ENCODE data around the gene PRAC2. TPM values are rescaled to one million over a fixed set of nuclear protein-coding genes. Genes with fewer than 3 reads are reported as not detected.
A peak's percentile ranks its signal among the peaks of the same experiment; 100 is the strongest.

PRAC2 gene
- total and polyA plus RNA-seq, 2 experiments from 2014 or later = not detected

DNA sequence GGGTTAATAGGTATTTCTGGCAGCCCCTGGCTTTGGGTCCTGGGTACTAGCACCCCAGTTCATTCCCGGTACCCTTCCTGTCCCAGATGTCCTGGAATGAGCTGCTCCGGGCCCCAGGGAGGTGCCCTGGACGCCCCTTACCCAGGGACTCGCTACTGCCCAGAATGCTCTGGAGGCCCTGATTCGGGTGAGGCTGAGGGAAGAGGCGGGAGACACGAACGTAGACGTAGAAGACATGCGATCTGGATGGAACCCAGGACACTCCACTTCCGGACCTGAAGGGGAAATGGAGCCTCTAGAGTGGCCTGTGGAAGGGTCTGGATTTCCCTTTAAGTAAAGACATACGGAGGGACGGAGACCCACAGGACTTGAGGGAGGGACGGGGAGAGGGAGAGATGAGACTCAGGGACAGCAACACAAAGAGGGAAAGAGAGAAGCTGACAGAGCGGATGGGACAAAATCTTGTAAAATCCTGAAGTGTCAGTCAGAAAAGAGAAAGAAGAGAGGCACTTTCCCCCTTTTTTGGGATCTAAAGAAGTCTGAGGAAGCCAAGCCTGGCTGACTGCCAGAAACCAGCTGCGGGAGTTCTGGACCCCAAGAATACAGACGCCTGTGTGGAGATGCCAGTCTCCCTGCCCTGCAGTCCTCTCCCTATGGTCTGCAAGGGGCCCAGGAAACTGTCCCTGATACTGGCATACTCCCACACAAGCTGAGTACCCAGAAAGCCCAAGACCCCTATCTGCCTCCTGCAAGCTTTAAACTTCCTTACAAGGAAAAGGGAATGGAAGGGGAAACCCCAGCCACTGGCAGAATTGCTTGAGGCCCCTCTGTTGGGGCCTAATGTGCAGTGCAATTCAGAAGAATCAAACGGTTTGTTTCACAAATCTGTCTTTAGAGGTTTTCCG lies 6.6 kb downstream of the PRAC2 start:
- H3K79me2 ChIP-seq (ENCODE audit: insufficient read depth) = no peaks in the 10 kb centered on the region
- no peaks in the 10 kb centered on the region for H4K20me1 ChIP-seq (ENCODE audit: insufficient read depth)
- no peaks in the 10 kb centered on the region for H3F3A ChIP-seq (ENCODE audit: insufficient read depth)
- peak overlapping the region; percentile 58 for H3K4me2 ChIP-seq (ENCODE audit: unreplicated experiment)
- no peaks in the 10 kb centered on the region for H3K9me3 ChIP-seq (ENCODE audit: low read depth)
- no peaks in the 10 kb centered on the region for H3K4me1 ChIP-seq (ENCODE audit: insufficient read depth)
- in situ Hi-C loops (cut with MboI) = no loop called here
- no peaks in the 10 kb centered on the region for H3K36me3 ChIP-seq (ENCODE audit: low read depth)
- TF ChIP-seq EZH2 (IDR thresholded peaks at IDR 0.05; ENCODE audit: insufficient read depth, poor library complexity, severe bottlenecking) (no peak), EZH2phosphoT487 (IDR thresholded peaks at IDR 0.05; ENCODE audit: insufficient read depth, low read depth) (no peak)
- DNase-seq = no peak
- H2AFZ ChIP-seq = no peak overlapping the region
- no peak overlapping the region for H3K4me3 ChIP-seq
- WGBS, 2 experiments (ENCODE audit: low coverage in 1 of 2, low lambda C conversion rate in 2 of 2, missing lambda C conversion rate in 2 of 2) = 14% methylated on average over 19 of the region's 19 CpGs
- peaks cover 99% of the 10 kb centered on the region for H3K27me3 ChIP-seq (replicated peaks; ENCODE audit: insufficient read depth)
- no peak overlapping the region for H3K27ac ChIP-seq
- no peak overlapping the region for H3K9ac ChIP-seq
- H3K9me2 ChIP-seq (ENCODE audit: insufficient read depth) = no peaks in the 10 kb centered on the region

DNA sequence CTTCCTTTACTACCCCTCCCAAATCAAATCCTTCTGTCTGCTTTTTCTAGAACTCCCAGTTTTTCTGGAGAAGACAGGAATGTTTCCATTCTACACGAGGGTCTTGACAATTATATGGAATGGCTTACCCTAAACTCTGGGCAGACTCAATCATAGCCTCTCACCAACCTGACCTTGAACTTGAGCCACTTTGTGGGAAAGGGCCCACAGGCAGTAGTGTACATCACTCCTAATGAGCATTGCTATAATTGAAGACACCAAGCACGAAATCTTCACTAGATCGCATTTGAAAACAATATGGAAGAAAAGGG lies 7.2 kb downstream of the PRAC2 start:
- DNase-seq = no peak

DNA sequence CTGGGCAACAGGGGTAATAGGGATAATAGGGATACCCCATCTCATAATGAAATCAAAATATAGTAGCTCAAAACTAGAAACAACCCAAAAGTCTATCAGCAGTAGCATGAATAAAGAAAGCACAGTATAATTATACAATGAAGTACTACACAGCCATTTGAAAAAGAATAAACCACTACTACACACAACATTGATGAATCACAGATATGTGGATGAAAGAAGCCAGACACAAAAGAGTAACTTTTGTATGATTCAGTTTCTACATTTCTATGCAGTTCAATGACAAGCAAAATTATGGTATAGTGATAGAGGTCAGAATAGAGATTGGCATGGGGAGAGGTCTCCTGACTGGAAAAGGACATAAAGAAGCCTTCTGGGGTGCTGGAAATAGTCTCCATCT lies 8.4 kb downstream of the PRAC2 start:
- Histone ChIP-seq H3K4me1 (ENCODE audit: insufficient read depth) (no peaks in the 10 kb centered on the region), H4K20me1 (ENCODE audit: insufficient read depth) (no peaks in the 10 kb centered on the region), H3F3A (ENCODE audit: insufficient read depth) (no peaks in the 10 kb centered on the region), H3K4me2 (ENCODE audit: unreplicated experiment) (no peak overlapping the region), H3K27ac (no peak overlapping the region), H2AFZ (no peak overlapping the region), H3K27me3 (replicated peaks; ENCODE audit: insufficient read depth) (peaks cover 99% of the 10 kb centered on the region), H3K4me3 (no peak overlapping the region), H3K36me3 (ENCODE audit: low read depth) (no peaks in the 10 kb centered on the region), H3K9me2 (ENCODE audit: insufficient read depth) (no peaks in the 10 kb centered on the region), H3K79me2 (ENCODE audit: insufficient read depth) (no peaks in the 10 kb centered on the region), H3K9me3 (ENCODE audit: low read depth) (no peaks in the 10 kb centered on the region), H3K9ac (no peak overlapping the region)
- DNase-seq = no peak
- TF ChIP-seq EZH2phosphoT487 (IDR thresholded peaks at IDR 0.05; ENCODE audit: insufficient read depth, low read depth) (no peak), EZH2 (IDR thresholded peaks at IDR 0.05; ENCODE audit: insufficient read depth, poor library complexity, severe bottlenecking) (no peak)
- in situ Hi-C loops (cut with MboI) = no loop called here

More for the DNA sequence above, 7.2 kb downstream of the PRAC2 start:
- Histone ChIP-seq H3K79me2 (ENCODE audit: insufficient read depth) (no peaks in the 10 kb centered on the region), H3K9me2 (ENCODE audit: insufficient read depth) (no peaks in the 10 kb centered on the region), H3K9me3 (ENCODE audit: low read depth) (no peaks in the 10 kb centered on the region), H4K20me1 (ENCODE audit: insufficient read depth) (no peaks in the 10 kb centered on the region), H3K36me3 (ENCODE audit: low read depth) (no peaks in the 10 kb centered on the region), H2AFZ (no peak overlapping the region), H3K27ac (no peak overlapping the region), H3K9ac (no peak overlapping the region), H3K4me1 (ENCODE audit: insufficient read depth) (no peaks in the 10 kb centered on the region), H3F3A (ENCODE audit: insufficient read depth) (no peaks in the 10 kb centered on the region), H3K4me3 (no peak overlapping the region), H3K4me2 (ENCODE audit: unreplicated experiment) (no peak overlapping the region), H3K27me3 (replicated peaks; ENCODE audit: insufficient read depth) (peaks cover 99% of the 10 kb centered on the region)
- 35 to 36% methylated on average over 3 of the region's 3 CpGs for WGBS, 2 experiments (ENCODE audit: low coverage in 1 of 2, low lambda C conversion rate in 2 of 2, missing lambda C conversion rate in 2 of 2)
- TF ChIP-seq EZH2phosphoT487 (IDR thresholded peaks at IDR 0.05; ENCODE audit: insufficient read depth, low read depth) (no peak), EZH2 (IDR thresholded peaks at IDR 0.05; ENCODE audit: insufficient read depth, poor library complexity, severe bottlenecking) (peak; percentile 53)
- in situ Hi-C loops (cut with MboI) = no loop called here

DNA sequence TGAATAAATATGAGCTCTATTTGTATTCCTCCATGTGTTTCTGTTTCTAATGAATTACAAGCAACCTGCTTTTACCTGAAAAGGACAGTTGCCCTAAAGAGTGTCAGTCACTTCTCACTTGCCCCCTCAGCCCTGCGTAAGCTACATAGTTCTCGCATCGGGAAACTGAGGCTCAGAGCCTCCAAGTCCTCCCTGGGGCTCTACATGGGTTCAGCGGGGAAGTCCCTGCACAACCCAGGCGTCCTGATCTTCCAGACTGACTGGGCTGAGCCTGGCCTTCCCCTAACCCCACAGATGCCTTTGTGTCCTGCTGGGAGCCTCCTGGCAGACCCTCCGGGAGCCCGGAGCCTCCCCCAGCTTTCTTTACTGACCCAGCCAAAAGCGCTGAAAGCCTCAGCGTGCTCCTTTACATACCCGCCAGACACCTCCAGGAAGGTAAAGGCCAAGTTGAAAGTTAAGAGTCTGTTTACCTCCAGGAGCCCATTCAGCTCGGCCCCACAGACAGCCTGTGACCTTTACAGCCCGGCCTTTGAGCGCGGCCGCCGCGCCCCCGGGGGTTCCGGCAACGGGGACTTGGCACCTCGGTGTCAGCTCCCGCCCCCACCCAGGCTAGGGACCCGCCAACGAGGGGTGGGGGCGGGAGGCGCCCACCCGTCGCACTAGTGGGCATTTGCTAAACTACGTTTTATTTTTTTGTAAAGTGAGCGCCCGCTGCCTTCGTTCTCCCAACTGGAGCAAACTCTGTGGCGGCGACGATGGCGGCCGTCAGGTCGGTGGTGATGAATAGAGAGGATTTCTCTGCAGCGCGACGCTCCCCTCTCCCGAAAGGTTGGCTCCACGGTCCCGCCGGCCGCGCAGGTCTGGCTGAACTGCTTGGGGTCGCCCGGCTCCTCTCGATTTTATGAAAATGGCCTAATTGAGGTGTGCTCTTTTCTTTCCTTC lies 10.0 kb downstream of the PRAC2 start:
- Histone ChIP-seq H3F3A (ENCODE audit: insufficient read depth) (no peaks in the 10 kb centered on the region), H3K4me3 (no peak overlapping the region), H3K27ac (no peak overlapping the region), H3K4me1 (ENCODE audit: insufficient read depth) (no peaks in the 10 kb centered on the region), H3K9me3 (ENCODE audit: low read depth) (no peaks in the 10 kb centered on the region), H4K20me1 (ENCODE audit: insufficient read depth) (no peaks in the 10 kb centered on the region), H3K9me2 (ENCODE audit: insufficient read depth) (no peaks in the 10 kb centered on the region), H3K36me3 (ENCODE audit: low read depth) (no peaks in the 10 kb centered on the region), H3K79me2 (ENCODE audit: insufficient read depth) (no peaks in the 10 kb centered on the region), H3K9ac (no peak overlapping the region), H2AFZ (no peak overlapping the region), H3K4me2 (ENCODE audit: unreplicated experiment) (no peak overlapping the region), H3K27me3 (replicated peaks; ENCODE audit: insufficient read depth) (peaks cover 99% of the 10 kb centered on the region)
- DNase-seq = no peak
- in situ Hi-C loops (cut with MboI) = no loop called here
- TF ChIP-seq EZH2 (IDR thresholded peaks at IDR 0.05; ENCODE audit: insufficient read depth, poor library complexity, severe bottlenecking) = no peak
- no peak for TF ChIP-seq EZH2phosphoT487 (IDR thresholded peaks at IDR 0.05; ENCODE audit: insufficient read depth, low read depth)
- WGBS, 2 experiments (ENCODE audit: low coverage in 1 of 2, low lambda C conversion rate in 2 of 2, missing lambda C conversion rate in 2 of 2) = 8 to 11% methylated on average over 43 to 46 of the region's 50 CpGs

All from GM23248 (cell line).